ENCODE measurements around the gene NF1. TPM values are rescaled to one million over a fixed set of nuclear protein-coding genes. Genes with fewer than 3 reads are reported as not detected.
"Not testable (repeated sequence)": the region's sequence is repeated elsewhere in the genome, so short reads cannot be mapped to it uniquely, and the experiment has no call there.

The NF1 gene
- total RNA-seq, 4 donors from 2014 or later = 23.6 to 47.3 (median 32.0) TPM

- no peak for ATAC-seq
- Histone ChIP-seq H3K27me3 (no peaks in the 10 kb centered on the region), H3K4me3 (no peak overlapping the region), H3K9me3 (no peaks in the 10 kb centered on the region), H3K27ac (no peak overlapping the region), H3K36me3 (no peaks in the 10 kb centered on the region), H3K4me1 (no peaks in the 10 kb centered on the region)
- TF ChIP-seq POLR2A (IDR thresholded peaks at IDR 0.05) (no peak), CTCF (IDR thresholded peaks at IDR 0.05 in 4 of 5, conservative IDR thresholded peaks at IDR 0.05 in 1 of 5) (no peak)
- intact Hi-C loops (cut with DNase I; ENCODE audit: low total_unique reads) (no loop called here), in situ Hi-C loops (cut with MboI; ENCODE audit: low sequenced_read_pairs in 4 of 4) (no loop called here)
- no peak for DNase-seq
Measured at GRCh38 chr17:31171701-31172100, 76.9 kb downstream of the NF1 start.

- H3K27ac ChIP-seq = no peak overlapping the region
- TF ChIP-seq POLR2A (IDR thresholded peaks at IDR 0.05) (no peak), CTCF (IDR thresholded peaks at IDR 0.05 in 4 of 5, conservative IDR thresholded peaks at IDR 0.05 in 1 of 5) (no peak)
- H3K4me3 ChIP-seq = no peak overlapping the region
- no peaks in the 10 kb centered on the region for H3K9me3 ChIP-seq
- H3K4me1 ChIP-seq = no peaks in the 10 kb centered on the region
- no peak for ATAC-seq
- in situ Hi-C loops (cut with MboI; ENCODE audit: low sequenced_read_pairs in 4 of 4) (no loop called here), intact Hi-C loops (cut with DNase I; ENCODE audit: low total_unique reads) (no loop called here)
- no peak for DNase-seq
- H3K36me3 ChIP-seq = no peaks in the 10 kb centered on the region
- no peaks in the 10 kb centered on the region for H3K27me3 ChIP-seq
Measured at GRCh38 chr17:31172388-31172787, 77.6 kb downstream of the NF1 start.

GRCh38 chr17:31174215-31174614 is 79.4 kb downstream of the NF1 start:
- no peak for TF ChIP-seq CTCF (IDR thresholded peaks at IDR 0.05 in 4 of 5, conservative IDR thresholded peaks at IDR 0.05 in 1 of 5)
- no peak for TF ChIP-seq POLR2A (IDR thresholded peaks at IDR 0.05)
- in situ Hi-C loops (cut with MboI; ENCODE audit: low sequenced_read_pairs in 4 of 4) (no loop called here), intact Hi-C loops (cut with DNase I; ENCODE audit: low total_unique reads) (no loop called here)
- no peaks in the 10 kb centered on the region for H3K36me3 ChIP-seq
- no peaks in the 10 kb centered on the region for H3K27me3 ChIP-seq
- no peak overlapping the region for H3K27ac ChIP-seq
- ATAC-seq = no peak
- no peak overlapping the region for H3K4me3 ChIP-seq
- H3K4me1 ChIP-seq = no peaks in the 10 kb centered on the region
- no peaks in the 10 kb centered on the region for H3K9me3 ChIP-seq
- no peak for DNase-seq

- no peak for ATAC-seq
- Histone ChIP-seq H3K9me3 (no peaks in the 10 kb centered on the region), H3K36me3 (no peaks in the 10 kb centered on the region), H3K27me3 (no peaks in the 10 kb centered on the region), H3K27ac (no peak overlapping the region), H3K4me3 (no peak overlapping the region), H3K4me1 (no peaks in the 10 kb centered on the region)
- DNase-seq = no peak
- TF ChIP-seq POLR2A (IDR thresholded peaks at IDR 0.05) = no peak
- no peak for TF ChIP-seq CTCF (IDR thresholded peaks at IDR 0.05 in 4 of 5, conservative IDR thresholded peaks at IDR 0.05 in 1 of 5)
- intact Hi-C loops (cut with DNase I; ENCODE audit: low total_unique reads) = no loop called here
- in situ Hi-C loops (cut with MboI; ENCODE audit: low sequenced_read_pairs in 4 of 4) = loop anchor here in 1 of 4 donors (25.0 kb wide), 1 partner anchor 112 kb away; the partner anchor contains the start of gene OMG
Measured at GRCh38 chr17:31175237-31175636, 80.5 kb downstream of the NF1 start.

GRCh38 chr17:31176143-31176542 is 81.4 kb downstream of the NF1 start:
- H3K36me3 ChIP-seq; H3K4me3 ChIP-seq; H3K27ac ChIP-seq; ATAC-seq; H3K27me3 ChIP-seq; H3K4me1 ChIP-seq; intact Hi-C loops (cut with DNase I; ENCODE audit: low total_unique reads); DNase-seq; H3K9me3 ChIP-seq: not testable (repeated sequence)
- in situ Hi-C loops (cut with MboI; ENCODE audit: low sequenced_read_pairs in 4 of 4) = loop anchor here in 1 of 4 donors (25.0 kb wide), 1 partner anchor 111 kb away; the partner anchor contains the start of gene OMG

GRCh38 chr17:31178951-31179350 is 84.2 kb downstream of the NF1 start:
- intact Hi-C loops (cut with DNase I; ENCODE audit: low total_unique reads); ATAC-seq: not testable (repeated sequence)

More at GRCh38 chr17:31178951-31179350, 84.2 kb downstream of the NF1 start:
- in situ Hi-C loops (cut with MboI; ENCODE audit: low sequenced_read_pairs in 4 of 4) = loop anchor here in 1 of 4 donors (25.0 kb wide), 1 partner anchor 108 kb away; the partner anchor contains the start of gene OMG
- H3K9me3 ChIP-seq, H3K4me1 ChIP-seq, H3K27ac ChIP-seq, DNase-seq, H3K4me3 ChIP-seq, H3K27me3 ChIP-seq: not testable (repeated sequence)
- peaks cover 0 to 18% of the 10 kb centered on the region in 2 donors for H3K36me3 ChIP-seq
